ENCODE data around the gene PALLD.

- TF ChIP-seq POLR2A (IDR thresholded peaks at IDR 0.05) (no peak), CTCF (IDR thresholded peaks at IDR 0.05) (no peak)
Measured at GRCh38 chr4:168822481-168822880, 325.6 kb downstream of the PALLD start.

Data from right lobe of liver (tissue), 4 donors.